Ishikawa (cell line): ENCODE results near the gene CTLA4.

Experiments used
- CEBPB ChIP-seq: IDR thresholded peaks from 2 replicates; pipeline ENCODE4 v1.6.1; 2012
- CREB1 ChIP-seq: IDR thresholded peaks from 2 replicates; pipeline ENCODE4 v1.6.1; 2012; ENCODE audit warnings: low read depth
- EGR1 ChIP-seq: IDR thresholded peaks from 2 replicates; pipeline ENCODE4 v1.6.1; 2012
- EP300 ChIP-seq: IDR thresholded peaks from 2 replicates; pipeline ENCODE4 v1.6.1; 2012; ENCODE audit warnings: borderline replicate concordance
- FOXM1 ChIP-seq: IDR thresholded peaks from 2 replicates; pipeline ENCODE4 v1.6.1; 2012; ENCODE audit warnings: low read depth, borderline replicate concordance
- MAX ChIP-seq: IDR thresholded peaks from 2 replicates; pipeline ENCODE4 v1.6.1; 2012
- NFIC ChIP-seq: IDR thresholded peaks from 2 replicates; pipeline ENCODE4 v1.6.1; 2012
- RAD21 ChIP-seq: IDR thresholded peaks from 2 replicates; pipeline ENCODE4 v1.6.1; 2012; ENCODE audit warnings: low read depth
- REST ChIP-seq: IDR thresholded peaks from 2 replicates; pipeline ENCODE4 v1.6.1; 2012; ENCODE audit warnings: low read depth, mild to moderate bottlenecking
- TAF1 ChIP-seq: IDR thresholded peaks from 2 replicates; pipeline ENCODE4 v1.6.1; 2012; ENCODE audit warnings: low read depth, mild to moderate bottlenecking
- TCF12 ChIP-seq: IDR thresholded peaks from 2 replicates; pipeline ENCODE4 v1.6.1; 2012; ENCODE audit warnings: low read depth
- TEAD4 ChIP-seq: IDR thresholded peaks from 2 replicates; pipeline ENCODE4 v1.6.1; 2012
- USF1 ChIP-seq: IDR thresholded peaks from 2 replicates; pipeline ENCODE4 v1.6.1; 2012
- YY1 ChIP-seq: IDR thresholded peaks from 2 replicates; pipeline ENCODE4 v1.6.1; 2012; ENCODE audit warnings: low read depth
- ZBTB7A ChIP-seq: IDR thresholded peaks from 2 replicates; pipeline ENCODE4 v1.6.1; 2012; ENCODE audit warnings: low read depth

The CTLA4 gene

GRCh38 chr2:203909261-203909967, 41.8 kb downstream of the CTLA4 start:
- TF ChIP-seq RAD21 (peak; percentile 74), TCF12 (no peak)

- TF ChIP-seq NFIC (no peak), TCF12 (no peak), FOXM1 (no peak), MAX (no peak), EP300 (no peak), CREB1 (no peak), RAD21 (no peak), YY1 (no peak), TEAD4 (no peak)
Observed at GRCh38 chr2:203909974-203910373, 42.4 kb downstream of the CTLA4 start.

GRCh38 chr2:203913947-203914346, 46.4 kb downstream of the CTLA4 start:
- TF ChIP-seq ZBTB7A (no peak), MAX (no peak), EGR1 (no peak), RAD21 (no peak), CEBPB (no peak), CREB1 (no peak), TAF1 (no peak), FOXM1 (no peak), TCF12 (no peak), USF1 (no peak), EP300 (no peak), YY1 (no peak), REST (no peak), NFIC (no peak)

- TF ChIP-seq TEAD4 (no peak), ZBTB7A (no peak), CEBPB (no peak), USF1 (no peak), FOXM1 (no peak), TCF12 (no peak), MAX (no peak), REST (no peak), TAF1 (no peak), RAD21 (no peak), YY1 (no peak), NFIC (no peak), CREB1 (no peak), EGR1 (no peak), EP300 (no peak)
Observed at GRCh38 chr2:203914546-203915182, 47.1 kb downstream of the CTLA4 start.

- TF ChIP-seq YY1, result no peak
- TF ChIP-seq REST, result no peak
- TF ChIP-seq CREB1, result no peak
- no peak for TF ChIP-seq EP300
- no peak for TF ChIP-seq TAF1
- no peak for TF ChIP-seq MAX
- TF ChIP-seq EGR1, result no peak
- TF ChIP-seq RAD21, result no peak
- no peak for TF ChIP-seq CEBPB
- TF ChIP-seq ZBTB7A, result no peak
- no peak for TF ChIP-seq TEAD4
- no peak for TF ChIP-seq TCF12
- TF ChIP-seq FOXM1, result no peak
Observed at GRCh38 chr2:203915256-203915655, 47.7 kb downstream of the CTLA4 start.
